ENCODE results near the gene GARRE1.

GRCh38 chr19:34282611-34283519, 28.5 kb downstream of the GARRE1 start:
- TF ChIP-seq, protein P1, sequence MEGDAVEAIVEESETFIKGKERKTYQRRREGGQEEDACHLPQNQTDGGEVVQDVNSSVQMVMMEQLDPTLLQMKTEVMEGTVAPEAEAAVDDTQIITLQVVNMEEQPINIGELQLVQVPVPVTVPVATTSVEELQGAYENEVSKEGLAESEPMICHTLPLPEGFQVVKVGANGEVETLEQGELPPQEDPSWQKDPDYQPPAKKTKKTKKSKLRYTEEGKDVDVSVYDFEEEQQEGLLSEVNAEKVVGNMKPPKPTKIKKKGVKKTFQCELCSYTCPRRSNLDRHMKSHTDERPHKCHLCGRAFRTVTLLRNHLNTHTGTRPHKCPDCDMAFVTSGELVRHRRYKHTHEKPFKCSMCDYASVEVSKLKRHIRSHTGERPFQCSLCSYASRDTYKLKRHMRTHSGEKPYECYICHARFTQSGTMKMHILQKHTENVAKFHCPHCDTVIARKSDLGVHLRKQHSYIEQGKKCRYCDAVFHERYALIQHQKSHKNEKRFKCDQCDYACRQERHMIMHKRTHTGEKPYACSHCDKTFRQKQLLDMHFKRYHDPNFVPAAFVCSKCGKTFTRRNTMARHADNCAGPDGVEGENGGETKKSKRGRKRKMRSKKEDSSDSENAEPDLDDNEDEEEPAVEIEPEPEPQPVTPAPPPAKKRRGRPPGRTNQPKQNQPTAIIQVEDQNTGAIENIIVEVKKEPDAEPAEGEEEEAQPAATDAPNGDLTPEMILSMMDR (IDR thresholded peaks at IDR 0.05): no peak
- TF ChIP-seq POLR2A (IDR thresholded peaks at IDR 0.05): no peak
- TF ChIP-seq EP300 (IDR thresholded peaks at IDR 0.05; ENCODE audit: low read depth): no peak
- no peak for TF ChIP-seq POLR2AphosphoS5 (IDR thresholded peaks at IDR 0.05)

Data from transverse colon (tissue), 4 donors.